MCF 10A (cell line): ENCODE results near the gene ANKRD26. TPM values are rescaled to one million over a fixed set of nuclear protein-coding genes. Genes with fewer than 3 reads are reported as not detected.

Source experiments
- BruUV-seq: library from RNA; stranded (reverse); fragments of 400-500 nt; replicated peaks from 2 replicates; lab custom pipeline; 2021; lab: Mats Ljungman, UMichigan
- CTCF ChIA-PET: fragments of 300-600 bp; sonication (Branson Sonifier 250); formaldehyde crosslinking; extraction: SDS; loops from one replicate; lab custom pipeline; 2021; ENCODE audit warnings: antibody characterized with exemption, inconsistent platforms; lab: Yijun Ruan, JAX
- POLR2A ChIA-PET: fragments of 300-600, 350-650 bp; sonication (Branson Sonifier 250); formaldehyde crosslinking; extraction: SDS; loops from one replicate; lab custom pipeline; 2020; ENCODE audit warnings: antibody characterized with exemption, inconsistent platforms; lab: Yijun Ruan, JAX
- DNase-seq: peaks from one replicate; pipeline ENCODE4 v3.0.0-alpha.2; 2018; ENCODE audit not compliant: unreplicated experiment
- H3K27ac Mint-ChIP-seq: one replicate; pipeline ENCODE4 v1.8.0; 2022; ENCODE audit warnings: mild to moderate bottlenecking, low read depth, mixed read lengths; ENCODE audit not compliant: unreplicated experiment
- H3K27me3 Mint-ChIP-seq: one replicate; pipeline ENCODE4 v1.8.0; 2022; ENCODE audit warnings: mixed read lengths; ENCODE audit not compliant: insufficient read depth, unreplicated experiment
- H3K36me3 Mint-ChIP-seq: one replicate; pipeline ENCODE4 v1.8.0; 2022; ENCODE audit warnings: mild to moderate bottlenecking, moderate library complexity, mixed read lengths; ENCODE audit not compliant: insufficient read depth, unreplicated experiment
- H3K4me1 Mint-ChIP-seq: one replicate; pipeline ENCODE4 v1.8.0; 2022; ENCODE audit warnings: mixed read lengths; ENCODE audit not compliant: insufficient read depth, unreplicated experiment
- H3K4me3 Mint-ChIP-seq: one replicate; pipeline ENCODE4 v1.8.0; 2022; ENCODE audit warnings: mild to moderate bottlenecking, moderate library complexity, mixed read lengths; ENCODE audit not compliant: unreplicated experiment
- H3K9me3 Mint-ChIP-seq: one replicate; pipeline ENCODE4 v1.8.0; 2022; ENCODE audit warnings: mixed read lengths; ENCODE audit not compliant: unreplicated experiment
- intact Hi-C: fragments of 100-400 bp; cut with micrococcal nuclease; formaldehyde crosslinking; loops from 2 replicates; pipeline ENCODE4 v1.14.1; 2022
- total RNA-seq: library from RNA; stranded (reverse); gene quantifications from 2 replicates; pipeline ENCODE4 v1.2.3, GENCODE V29; 2022
- TF ChIP-seq, protein P1 (sequence below): fragments of 200-600 bp; IDR thresholded peaks from one replicate; pipeline ENCODE4 v1.8.0; 2022; ENCODE audit warnings: antibody characterized with exemption, mild to moderate bottlenecking; ENCODE audit not compliant: unreplicated experiment

Gene ANKRD26
- total RNA-seq, 1 experiment from 2014 or later, result 6.5 TPM

DNA sequence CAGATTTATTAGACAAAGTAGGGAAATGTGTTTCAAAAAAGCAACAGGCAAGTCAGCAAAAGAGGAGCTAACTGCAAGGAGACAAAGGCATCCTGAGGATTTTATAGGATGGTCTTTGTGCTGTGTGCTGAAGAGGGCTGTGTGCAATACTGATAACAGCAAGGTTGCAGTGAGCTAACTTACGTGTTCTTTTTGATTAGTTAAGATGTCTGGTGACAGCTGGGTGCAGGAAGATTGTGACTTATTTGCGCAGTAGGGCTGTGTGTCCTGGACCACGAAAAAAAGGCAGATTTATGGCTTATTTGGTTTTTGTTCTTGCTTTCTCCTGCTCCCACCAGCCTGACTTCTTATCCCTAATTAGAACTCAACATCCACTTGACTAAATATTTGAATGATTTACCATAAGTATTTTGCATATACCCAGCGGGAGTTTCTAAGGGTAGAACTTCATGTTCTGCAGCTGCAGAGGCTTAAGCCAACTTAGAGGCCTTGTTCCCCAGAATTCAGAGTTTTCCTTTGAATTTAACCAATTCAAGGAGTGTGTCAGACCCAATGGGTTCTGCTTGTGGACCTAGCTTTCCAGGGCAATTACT is 119.0 kb downstream of the ANKRD26 start:
- intact Hi-C loops, result no loop called here
- H3K36me3 Mint-ChIP-seq, result no peaks in the 10 kb centered on the region
- DNase-seq, result no peak
- no TSS peak for BruUV-seq
- TF ChIP-seq, protein P1, sequence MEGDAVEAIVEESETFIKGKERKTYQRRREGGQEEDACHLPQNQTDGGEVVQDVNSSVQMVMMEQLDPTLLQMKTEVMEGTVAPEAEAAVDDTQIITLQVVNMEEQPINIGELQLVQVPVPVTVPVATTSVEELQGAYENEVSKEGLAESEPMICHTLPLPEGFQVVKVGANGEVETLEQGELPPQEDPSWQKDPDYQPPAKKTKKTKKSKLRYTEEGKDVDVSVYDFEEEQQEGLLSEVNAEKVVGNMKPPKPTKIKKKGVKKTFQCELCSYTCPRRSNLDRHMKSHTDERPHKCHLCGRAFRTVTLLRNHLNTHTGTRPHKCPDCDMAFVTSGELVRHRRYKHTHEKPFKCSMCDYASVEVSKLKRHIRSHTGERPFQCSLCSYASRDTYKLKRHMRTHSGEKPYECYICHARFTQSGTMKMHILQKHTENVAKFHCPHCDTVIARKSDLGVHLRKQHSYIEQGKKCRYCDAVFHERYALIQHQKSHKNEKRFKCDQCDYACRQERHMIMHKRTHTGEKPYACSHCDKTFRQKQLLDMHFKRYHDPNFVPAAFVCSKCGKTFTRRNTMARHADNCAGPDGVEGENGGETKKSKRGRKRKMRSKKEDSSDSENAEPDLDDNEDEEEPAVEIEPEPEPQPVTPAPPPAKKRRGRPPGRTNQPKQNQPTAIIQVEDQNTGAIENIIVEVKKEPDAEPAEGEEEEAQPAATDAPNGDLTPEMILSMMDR, result no peak
- ChIA-PET CTCF (no interaction called here), POLR2A (no interaction called here)
- no peaks in the 10 kb centered on the region for H3K9me3 Mint-ChIP-seq
- H3K27me3 Mint-ChIP-seq, result no peaks in the 10 kb centered on the region
- H3K4me3 Mint-ChIP-seq, result no peak overlapping the region
- H3K4me1 Mint-ChIP-seq, result no peaks in the 10 kb centered on the region
- no peak overlapping the region for H3K27ac Mint-ChIP-seq

DNA sequence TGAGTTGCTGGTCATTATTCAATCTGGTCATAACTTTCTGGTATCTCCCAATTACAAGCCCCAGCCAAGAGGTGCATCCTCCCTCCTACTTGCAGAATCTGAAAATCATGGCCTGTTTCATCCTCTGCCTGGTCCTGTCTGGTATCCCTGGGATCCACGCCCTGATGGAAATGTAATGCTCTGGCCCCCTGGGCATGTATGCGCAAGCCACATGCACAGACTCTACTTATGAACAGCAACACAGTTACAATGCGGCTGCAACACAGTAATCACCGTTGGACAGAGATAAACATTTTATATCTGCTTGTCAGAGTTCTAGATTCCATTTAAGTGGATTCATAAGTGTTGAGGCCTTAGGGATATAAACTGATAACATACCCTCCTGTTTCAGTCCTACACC is 121.8 kb downstream of the ANKRD26 start:
- DNase-seq, result no peak
- no TSS peak for BruUV-seq
- Mint-ChIP-seq H3K9me3 (no peaks in the 10 kb centered on the region), H3K36me3 (no peaks in the 10 kb centered on the region), H3K27me3 (no peaks in the 10 kb centered on the region), H3K27ac (no peak overlapping the region), H3K4me1 (no peaks in the 10 kb centered on the region), H3K4me3 (no peak overlapping the region)
- ChIA-PET CTCF (no interaction called here), POLR2A (interaction anchor here (0.7 kb wide), 1 partner anchor 12 kb away, joined by 3 read pairs; no protein-coding TSS in a partner anchor)
- intact Hi-C loops, result no loop called here
- TF ChIP-seq, protein P1, result no peak

DNA sequence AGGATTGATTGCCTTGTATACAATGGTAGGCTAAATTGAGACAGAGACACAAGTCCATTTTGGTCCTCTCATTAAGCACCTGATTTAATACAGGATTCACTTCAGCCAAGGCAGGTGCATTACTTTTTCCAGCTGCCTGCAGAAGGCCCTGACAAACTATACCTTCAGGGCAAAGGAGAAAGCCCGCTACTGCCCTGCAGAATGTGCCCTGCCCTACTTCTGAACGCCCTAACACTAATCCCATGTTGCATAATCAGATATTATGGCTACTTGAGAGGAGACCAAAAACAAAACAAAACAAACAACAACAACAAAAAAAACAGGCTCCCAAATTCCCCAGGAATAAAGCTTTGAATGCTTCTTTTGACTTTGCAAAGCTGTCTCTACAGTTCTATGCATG is 122.7 kb downstream of the ANKRD26 start:
- ChIA-PET CTCF (no interaction called here), POLR2A (no interaction called here)
- Mint-ChIP-seq H3K4me1 (no peaks in the 10 kb centered on the region), H3K9me3 (no peaks in the 10 kb centered on the region), H3K27me3 (no peaks in the 10 kb centered on the region), H3K27ac (no peak overlapping the region), H3K4me3 (no peak overlapping the region), H3K36me3 (no peaks in the 10 kb centered on the region)
- no peak for DNase-seq
- intact Hi-C loops, result no loop called here
- BruUV-seq, result no TSS peak
- TF ChIP-seq, protein P1, result no peak

DNA sequence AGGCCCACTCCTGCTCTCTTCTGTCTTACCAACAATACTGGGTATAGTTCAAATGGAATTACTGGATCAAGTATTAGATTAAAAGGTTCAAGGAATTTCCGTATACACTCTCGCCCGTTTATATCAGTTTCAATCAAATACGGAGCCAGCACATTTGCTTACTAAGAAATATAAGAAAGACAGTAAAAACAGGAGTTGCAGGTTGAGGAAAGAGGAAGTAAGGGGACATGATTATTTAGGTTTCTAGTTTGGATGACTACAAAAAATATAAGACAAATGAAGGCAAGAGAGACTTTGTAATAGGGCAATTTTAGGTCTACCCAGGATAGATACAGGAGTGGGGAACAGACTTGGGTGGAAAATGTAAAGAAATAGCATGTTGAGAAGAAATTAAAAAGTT is 129.6 kb downstream of the ANKRD26 start:
- no peak overlapping the region for H3K27ac Mint-ChIP-seq
- H3K4me1 Mint-ChIP-seq, result no peaks in the 10 kb centered on the region

More for the DNA sequence above, 129.6 kb downstream of the ANKRD26 start:
- Mint-ChIP-seq H3K4me3 (no peak overlapping the region), H3K9me3 (no peaks in the 10 kb centered on the region), H3K36me3 (peaks cover 4% of the 10 kb centered on the region), H3K27me3 (no peaks in the 10 kb centered on the region)
- POLR2A ChIA-PET, result no interaction called here
- no peak for DNase-seq
- no TSS peak for BruUV-seq
- intact Hi-C loops, result no loop called here
- CTCF ChIA-PET, result no interaction called here
- TF ChIP-seq, protein P1, result no peak
